Activated CD4-positive, alpha-beta T cell treated with anti-CD3 and anti-CD28 coated beads, Interleukin-10, Interleukin-2, amounts not matched to agents 100 ng/mL and 50 ng/mL, durations not matched to agents 16 hours and 8 hours (primary cell): ENCODE data around the gene CRMP1.
"Not testable (repeated sequence)": the region's sequence is repeated elsewhere in the genome, so short reads cannot be mapped to it uniquely, and the experiment has no call there.

ENCODE experiments used
- DNase-seq: peaks from one replicate; pipeline ENCODE4 v3.0.0-alpha.2; 2020

The CRMP1 gene

GRCh38 chr4:5887361-5888221, 5.3 kb downstream of the CRMP1 start:
- no peak for DNase-seq

GRCh38 chr4:5887011-5887360, 5.9 kb downstream of the CRMP1 start:
- no peak for DNase-seq

GRCh38 chr4:5885733-5886132, 7.2 kb downstream of the CRMP1 start:
- DNase-seq: no peak

DNA sequence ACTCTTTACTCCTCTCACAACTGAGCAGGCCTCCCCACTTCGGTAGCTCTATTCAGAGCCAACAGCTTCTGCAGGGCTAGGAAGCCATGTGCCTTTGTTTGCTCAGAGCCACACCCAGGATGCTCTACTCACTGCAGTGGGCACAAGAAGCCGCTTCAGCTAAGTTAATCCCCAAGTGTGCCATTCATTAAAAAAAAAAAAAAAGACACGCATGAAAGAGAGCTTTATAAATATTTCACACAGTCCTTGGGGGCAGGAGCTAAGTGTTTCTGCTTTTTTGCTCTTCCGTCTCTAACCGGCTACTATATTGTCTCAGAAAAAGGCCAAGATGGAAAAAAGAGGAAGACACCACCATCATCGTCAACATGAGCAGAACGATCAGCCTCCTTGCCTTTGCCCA, 8.1 kb downstream of the CRMP1 start:
- no peak for DNase-seq

DNA sequence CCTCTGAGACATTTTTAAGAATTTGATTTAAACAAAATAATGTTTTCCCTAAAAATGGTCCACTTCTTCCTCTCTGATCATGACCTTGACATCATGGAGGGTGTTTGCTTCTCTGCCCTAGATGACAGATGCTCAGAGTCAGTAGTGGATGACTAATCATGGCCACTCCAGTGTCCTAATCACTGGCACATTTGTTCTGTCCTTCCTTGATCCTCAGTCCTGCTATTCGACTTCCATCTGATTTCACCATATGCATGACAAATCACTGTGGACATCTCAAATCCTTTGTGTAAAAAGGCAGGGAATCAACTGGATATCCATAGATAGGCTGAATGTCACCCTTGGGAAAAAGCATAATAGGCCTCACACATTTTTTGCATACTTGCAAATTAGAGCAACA, 9.0 kb downstream of the CRMP1 start:
- no peak for DNase-seq

GRCh38 chr4:5882947-5883346, 9.9 kb downstream of the CRMP1 start:
- no peak for DNase-seq

DNA sequence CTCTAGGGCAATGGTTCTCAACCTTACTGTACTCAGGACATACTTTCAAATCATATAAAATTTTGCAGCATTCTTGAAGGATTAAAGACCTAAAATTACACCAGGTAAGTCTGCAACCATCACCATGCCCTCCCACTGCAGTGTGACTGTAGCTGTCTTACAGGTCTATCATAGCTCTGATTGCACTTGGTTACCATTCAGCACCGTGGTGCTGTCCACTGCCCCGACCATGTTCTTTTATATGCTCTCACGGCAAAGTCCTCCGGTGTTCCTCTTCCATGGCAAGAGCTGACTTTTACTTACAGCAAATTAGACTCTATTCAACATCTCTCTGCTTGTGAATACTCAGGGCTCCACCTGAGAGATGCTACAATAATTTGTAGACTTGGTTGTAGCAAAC, 11.5 kb downstream of the CRMP1 start:
- DNase-seq: no peak

- no peak for DNase-seq
Observed at GRCh38 chr4:5878359-5878758, 14.5 kb downstream of the CRMP1 start.

GRCh38 chr4:5877392-5877791, 15.5 kb downstream of the CRMP1 start:
- DNase-seq: no peak

- DNase-seq: no peak
Observed at GRCh38 chr4:5874811-5875449, 18.0 kb downstream of the CRMP1 start.

DNA sequence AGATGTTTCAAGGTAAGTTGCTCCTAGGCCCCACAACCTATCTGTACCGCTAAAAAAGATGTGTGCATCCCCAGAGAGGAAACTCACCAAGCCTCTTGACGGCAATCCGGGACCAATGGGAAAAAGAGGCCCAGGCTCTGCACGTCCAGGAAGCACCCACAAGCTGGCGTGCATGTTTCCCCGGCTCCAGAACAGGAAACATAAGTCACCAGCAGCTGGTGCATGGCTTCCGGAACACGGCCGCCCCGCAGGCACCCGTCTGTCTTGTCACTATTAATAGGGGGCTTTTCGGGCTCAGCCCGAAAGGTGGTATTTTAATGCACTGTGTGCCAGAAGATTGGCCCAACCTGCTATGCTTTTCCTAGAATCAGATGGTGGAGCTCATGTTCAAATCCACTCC, 22.2 kb downstream of the CRMP1 start:
- DNase-seq: no peak

DNA sequence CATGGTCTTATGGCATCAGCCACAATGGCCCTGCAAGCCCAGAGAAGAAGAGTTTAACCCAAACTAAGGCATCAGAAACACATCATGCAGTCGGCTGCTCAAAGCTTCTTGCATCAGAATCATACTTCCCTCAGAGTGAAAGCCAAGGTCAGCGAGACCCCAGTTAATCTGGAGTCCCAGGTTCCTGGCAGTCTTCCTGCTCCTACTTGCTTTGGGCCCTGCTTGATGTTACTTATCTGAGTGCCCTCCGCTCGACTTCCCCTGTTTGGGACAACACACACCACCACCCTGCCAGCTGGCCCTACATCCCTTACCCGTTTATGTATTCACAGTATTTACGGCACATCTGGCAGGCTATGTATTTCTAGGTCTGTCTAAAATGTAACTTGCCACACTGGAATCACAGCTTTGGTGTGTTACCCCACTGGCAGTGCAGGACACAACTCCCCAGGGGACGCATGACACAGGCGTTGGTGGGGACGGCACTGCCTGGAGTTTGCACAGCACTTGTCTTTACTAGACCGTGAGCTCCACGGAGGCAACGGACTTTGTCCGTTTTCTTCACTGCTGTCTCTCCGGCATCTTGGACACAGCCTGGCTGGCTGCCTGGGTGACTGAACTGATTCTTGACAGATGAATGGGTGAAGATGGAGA, 22.8 kb downstream of the CRMP1 start:
- no peak for DNase-seq

GRCh38 chr4:5867866-5868265, 25.0 kb downstream of the CRMP1 start:
- no peak for DNase-seq

GRCh38 chr4:5866841-5867813, 25.8 kb downstream of the CRMP1 start:
- no peak for DNase-seq

DNA sequence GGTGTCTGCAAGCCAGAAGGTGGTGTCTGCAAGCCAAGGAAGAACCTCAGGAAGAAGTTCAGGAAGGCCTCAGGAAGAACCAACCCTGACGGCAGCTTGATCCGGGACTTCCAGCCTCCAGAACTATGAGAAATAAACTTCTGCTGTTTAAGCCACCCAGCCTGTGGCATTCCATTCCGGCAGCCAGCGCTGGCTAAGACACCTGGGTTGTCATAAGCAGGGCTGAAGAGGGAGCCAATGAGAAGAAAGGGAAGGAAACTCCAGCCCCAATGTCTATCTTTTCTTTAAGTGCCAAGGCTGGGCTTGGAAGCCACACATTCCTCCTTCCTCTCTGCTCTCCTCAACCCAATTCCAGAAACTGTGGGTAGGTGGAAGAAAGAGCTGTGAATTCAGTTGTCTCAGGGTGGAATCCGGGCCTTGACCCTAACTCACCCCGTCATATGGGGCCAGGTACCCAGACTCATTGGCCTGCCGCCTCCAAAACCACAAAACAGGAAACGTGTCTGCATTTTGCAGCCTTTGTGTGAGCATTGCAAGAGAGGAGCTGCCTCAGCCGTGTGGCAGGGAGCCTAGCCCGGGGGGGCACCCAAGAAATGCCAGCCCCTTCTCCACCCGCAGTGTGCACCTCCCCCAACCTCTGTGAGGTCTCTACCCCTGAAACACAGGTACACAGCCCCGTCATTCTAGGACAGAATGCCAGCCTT, 26.8 kb downstream of the CRMP1 start:
- peak; percentile 55 for DNase-seq

DNA sequence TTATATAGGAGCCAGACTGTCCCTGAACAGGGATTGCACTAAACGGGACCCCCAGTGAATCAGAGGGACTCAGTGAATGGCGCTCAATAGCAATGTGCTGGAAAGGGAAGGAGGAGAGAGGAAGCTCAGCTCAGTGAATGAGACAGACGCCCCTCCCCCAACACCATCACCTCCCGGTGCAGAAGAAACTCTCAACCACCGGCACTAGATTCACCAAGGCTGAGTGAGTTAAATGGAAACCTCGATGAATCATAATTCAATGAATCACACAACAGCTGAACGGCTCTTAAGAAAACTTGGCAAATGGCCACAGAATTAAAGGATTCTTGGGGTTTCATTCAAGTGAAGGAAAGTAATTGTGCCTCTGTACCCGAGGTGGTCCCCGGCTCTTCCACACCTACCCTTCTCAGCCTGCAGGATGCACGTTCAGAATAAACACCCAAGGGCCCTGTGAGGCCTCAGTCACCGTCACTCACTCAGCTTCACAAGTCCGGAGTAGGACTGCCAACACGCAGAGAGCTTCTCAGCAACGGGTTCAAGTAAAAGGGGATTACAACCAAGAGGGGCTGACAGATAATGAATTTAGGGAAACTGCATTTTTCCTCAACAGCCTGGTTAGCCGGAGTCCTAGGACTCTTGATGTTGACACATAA, 29.3 kb downstream of the CRMP1 start:
- DNase-seq: peak; percentile 90

DNA sequence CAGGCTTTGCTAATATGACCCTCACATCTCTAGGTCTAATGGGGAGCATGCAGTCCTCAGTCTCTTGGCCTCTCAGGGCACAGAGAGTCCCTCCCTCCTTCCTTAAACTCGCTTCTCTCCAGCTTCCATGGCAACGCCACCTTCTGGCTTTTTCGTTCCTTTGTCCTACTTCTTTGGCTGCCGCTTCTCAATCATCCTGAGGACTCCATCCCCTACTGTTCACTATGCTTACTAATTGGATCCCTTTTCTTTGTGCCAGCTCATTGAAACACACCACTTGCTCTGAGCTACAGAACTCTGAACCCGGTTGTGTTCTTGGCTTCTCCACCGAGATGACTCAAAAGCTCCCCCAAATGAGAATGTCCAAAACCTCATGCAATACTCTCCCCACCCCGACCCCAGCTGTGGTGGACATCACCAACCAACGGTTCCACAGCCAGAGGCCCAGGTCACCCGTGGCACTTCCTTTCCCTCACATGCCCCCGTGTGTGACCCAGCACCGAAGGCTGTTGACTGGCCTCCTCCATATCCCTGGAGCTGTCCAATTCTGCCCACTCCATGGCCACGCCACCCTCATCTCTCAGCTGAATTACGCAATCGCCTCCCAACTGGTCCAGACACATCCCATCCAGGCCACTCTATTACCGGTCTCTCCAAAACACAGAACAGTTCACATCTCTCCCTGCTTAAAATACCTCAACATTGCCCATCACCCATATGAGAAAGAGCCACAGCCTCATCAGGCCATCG, 34.7 kb downstream of the CRMP1 start:
- no peak for DNase-seq

DNA sequence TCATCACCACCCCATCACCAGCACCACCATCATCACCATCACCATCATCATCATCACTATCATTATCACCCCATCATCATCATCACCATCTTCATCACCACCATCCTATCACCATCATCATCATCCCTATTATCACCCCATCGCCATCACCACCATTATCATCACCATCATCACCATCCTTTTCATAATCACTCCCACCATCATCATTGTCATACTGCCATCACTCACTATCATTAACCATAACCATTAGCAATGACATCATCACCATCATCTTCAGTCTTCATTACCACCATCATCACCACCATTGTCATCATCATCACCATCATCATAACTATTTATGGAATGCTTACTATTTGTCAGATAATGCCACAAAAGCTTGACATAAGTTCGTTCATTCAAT, 35.7 kb downstream of the CRMP1 start:
- no peak for DNase-seq

GRCh38 chr4:5856362-5856761, 36.5 kb downstream of the CRMP1 start:
- not testable (repeated sequence) for DNase-seq

- no peak for DNase-seq
Observed at GRCh38 chr4:5854929-5855328, 38.0 kb downstream of the CRMP1 start.
